Stimulated activated CD4-positive, alpha-beta T cell treated with anti-CD3 and anti-CD28 coated beads, Interleukin-1b, Interleukin-23, amount 100 ng/mL, for 4 hours (primary cell): ENCODE measurements around the gene CYP4F22.
"Not testable (repeated sequence)": the region's sequence is repeated elsewhere in the genome, so short reads cannot be mapped to it uniquely, and the experiment has no call there.

Experiments
- DNase-seq, 2 donors: peaks; one replicate each; pipeline ENCODE4 v3.0.0-alpha.2; 2020; ENCODE audit warnings: low read depth in 2 of 2

CYP4F22 gene

GRCh38 chr19:15488489-15489226 is 19.7 kb upstream of the CYP4F22 start:
- no peak for DNase-seq

- no peak for DNase-seq
These were observed 13.2 kb upstream of the CYP4F22 start for GRCh38 chr19:15495151-15495550.

GRCh38 chr19:15498156-15498858 is 10.0 kb upstream of the CYP4F22 start:
- no peak for DNase-seq

GRCh38 chr19:15498910-15499309 is 9.4 kb upstream of the CYP4F22 start:
- no peak for DNase-seq

- no peak for DNase-seq
These were observed 6.7 kb upstream of the CYP4F22 start for GRCh38 chr19:15501596-15501995.

- DNase-seq = no peak
These were observed 6.1 kb upstream of the CYP4F22 start for GRCh38 chr19:15502264-15502663.

GRCh38 chr19:15506074-15506571 is 2.2 kb upstream of the CYP4F22 start:
- DNase-seq = no peak

- no peak for DNase-seq
These were observed 974 bp upstream of the CYP4F22 start for GRCh38 chr19:15507068-15508034.

- no peak for DNase-seq
These were observed 3.5 kb downstream of the CYP4F22 start for GRCh38 chr19:15511671-15512424.

GRCh38 chr19:15515227-15515625 is 6.9 kb downstream of the CYP4F22 start:
- DNase-seq = not testable (repeated sequence)

- no peak for DNase-seq
These were observed 8.0 kb downstream of the CYP4F22 start for GRCh38 chr19:15516363-15516762.

- no peak for DNase-seq
These were observed 9.5 kb downstream of the CYP4F22 start for GRCh38 chr19:15517778-15518177.

GRCh38 chr19:15519433-15519976 is 11.2 kb downstream of the CYP4F22 start:
- DNase-seq = no peak

GRCh38 chr19:15524781-15525180 is 16.5 kb downstream of the CYP4F22 start:
- no peak for DNase-seq

- DNase-seq = no peak
These were observed 17.0 kb downstream of the CYP4F22 start for GRCh38 chr19:15525291-15525690.

- DNase-seq = no peak
These were observed 18.1 kb downstream of the CYP4F22 start for GRCh38 chr19:15526408-15526807.

- no peak for DNase-seq
These were observed 19.4 kb downstream of the CYP4F22 start for GRCh38 chr19:15527705-15528104.

GRCh38 chr19:15529774-15530372 is 21.5 kb downstream of the CYP4F22 start:
- no peak for DNase-seq

GRCh38 chr19:15532779-15533521 is 24.6 kb downstream of the CYP4F22 start:
- DNase-seq = no peak

- DNase-seq = not testable (repeated sequence)
These were observed 25.2 kb downstream of the CYP4F22 start for GRCh38 chr19:15533522-15533830.
